Loucy (cell line): ENCODE data around the gene MCOLN2.

ENCODE experiments used
- CTCF ChIP-seq: fragments of 200-600 bp; sonication (generic); conservative IDR thresholded peaks from 2 replicates; pipeline ENCODE4 v1.5.1; 2014; ENCODE audit warnings: mild to moderate bottlenecking, antibody characterized with exemption, low read length
- EZH2phosphoT487 ChIP-seq: fragments of 200-600 bp; IDR thresholded peaks from 2 replicates; pipeline ENCODE4 v1.6.1; 2018; ENCODE audit warnings: antibody characterized with exemption, mild to moderate bottlenecking, moderate library complexity, borderline replicate concordance

GRCh38 chr1:84968101-84968500 lies 28.8 kb downstream of the MCOLN2 start:
- no peak for TF ChIP-seq CTCF
- TF ChIP-seq EZH2phosphoT487: no peak
